IMR-90 (cell line): Measurements from ENCODE around the gene PAXIP1. TPM values are rescaled to one million over a fixed set of nuclear protein-coding genes. Genes with fewer than 3 reads are reported as not detected.

Source experiments
- ATAC-seq: fragments of 200-7000 bp; cut with Tn5 transposase; 2 replicates; pipeline ENCODE4 v1.9.1; 2020; ENCODE audit warnings: low read depth, mild to moderate bottlenecking, moderate library complexity
- BruUV-seq: library from RNA; stranded (reverse); fragments of 400-500 nt; replicated peaks from 2 replicates; lab custom pipeline; 2021; lab: Mats Ljungman, UMichigan
- CTCF ChIA-PET: fragments of 300-600 bp; formaldehyde crosslinking; extraction: SDS; loops from one replicate; lab custom pipeline; 2021; ENCODE audit warnings: antibody characterized with exemption; lab: Yijun Ruan, JAX
- POLR2A ChIA-PET: fragments of 300-600 bp; sonication (Branson Sonifier 250); formaldehyde crosslinking; loops from one replicate; lab custom pipeline; 2022; ENCODE audit warnings: antibody characterized with exemption; ENCODE audit not compliant: unreplicated experiment; lab: Charles Lee
- DNase-seq: peaks from one replicate; pipeline ENCODE4 v3.0.0; 2013
- H2AFZ ChIP-seq: replicated peaks from 2 replicates; pipeline ENCODE3; 2013; ENCODE audit warnings: low read length, mild to moderate bottlenecking; ENCODE audit not compliant: poor library complexity
- H2AK5ac ChIP-seq: 2 replicates; pipeline ENCODE4 v1.6.1; 2013; ENCODE audit warnings: low read depth, low read length, inconsistent platforms
- H2AK9ac ChIP-seq: replicated peaks from 2 replicates; pipeline ENCODE3; 2013; ENCODE audit warnings: mild to moderate bottlenecking, low read depth, low read length, moderate library complexity; ENCODE audit not compliant: poor library complexity
- H2BK120ac ChIP-seq: 2 replicates; pipeline ENCODE4 v1.6.1; 2013; ENCODE audit warnings: low read depth, low read length, inconsistent platforms
- H2BK15ac ChIP-seq: 3 replicates; pipeline ENCODE4 v1.6.1; 2013; ENCODE audit warnings: low read depth, low read length, inconsistent platforms
- H2BK20ac ChIP-seq: 2 replicates; pipeline ENCODE4 v1.6.1; 2013; ENCODE audit warnings: low read depth, mild to moderate bottlenecking, inconsistent platforms, low read length, moderate library complexity
- H2BK5ac ChIP-seq: 2 replicates; pipeline ENCODE4 v1.6.1; 2013; ENCODE audit warnings: mild to moderate bottlenecking, low read depth, low read length, inconsistent platforms; ENCODE audit not compliant: poor library complexity, severe bottlenecking
- H3K14ac ChIP-seq: replicated peaks from 2 replicates; pipeline ENCODE4 v1.6.1; 2013; ENCODE audit warnings: low read depth, low read length, inconsistent platforms
- H3K18ac ChIP-seq: 2 replicates; pipeline ENCODE4 v1.6.1; 2013; ENCODE audit warnings: low read depth, low read length, control low read depth
- H3K23ac ChIP-seq: 2 replicates; pipeline ENCODE4 v1.6.1; 2013; ENCODE audit warnings: low read depth, low read length, inconsistent platforms
- H3K27ac ChIP-seq: 2 replicates; pipeline ENCODE4 v1.5.1; 2013; ENCODE audit warnings: mild to moderate bottlenecking, control low read depth, low read length; ENCODE audit not compliant: insufficient read depth
- H3K27me3 ChIP-seq: 2 replicates; pipeline ENCODE4 v1.6.1; 2013; ENCODE audit warnings: low read length; ENCODE audit not compliant: control insufficient read depth, insufficient read depth
- H3K36me3 ChIP-seq: 2 replicates; pipeline ENCODE4 v1.6.1; 2013; ENCODE audit warnings: low read length, mixed read lengths; ENCODE audit not compliant: control insufficient read depth, insufficient read depth
- H3K4ac ChIP-seq: 2 replicates; pipeline ENCODE4 v1.6.1; 2013; ENCODE audit warnings: low read depth, low read length, inconsistent platforms
- H3K4me1 ChIP-seq: 2 replicates; pipeline ENCODE4 v1.6.1; 2013; ENCODE audit warnings: low read length, mixed read lengths; ENCODE audit not compliant: control insufficient read depth, insufficient read depth
- H3K4me2 ChIP-seq: 2 replicates; pipeline ENCODE4 v1.6.1; 2013; ENCODE audit warnings: low read depth, mild to moderate bottlenecking, control low read depth, low read length, moderate library complexity
- H3K4me3 ChIP-seq: 2 replicates; pipeline ENCODE4 v1.5.1; 2013; ENCODE audit warnings: low read depth, mild to moderate bottlenecking, control low read depth, low read length, moderate library complexity; ENCODE audit not compliant: insufficient read depth
- H3K56ac ChIP-seq: 2 replicates; pipeline ENCODE4 v1.6.1; 2013; ENCODE audit warnings: low read length, inconsistent platforms; ENCODE audit not compliant: insufficient read depth; ENCODE audit errors: extremely low read depth
- H3K79me1 ChIP-seq, 2 experiments: 2 replicates each; pipeline ENCODE4 v1.6.1; 2013; ENCODE audit warnings: low read length in 2 of 2, inconsistent platforms in 1 of 2, low read depth in 1 of 2
- H3K9ac ChIP-seq: 2 replicates; pipeline ENCODE4 v1.6.1; 2013; ENCODE audit warnings: low read depth, low read length, control low read depth
- H3K9me1 ChIP-seq: 2 replicates; pipeline ENCODE4 v1.6.1; 2013; ENCODE audit warnings: low read length, inconsistent platforms; ENCODE audit not compliant: insufficient read depth
- H3K9me3 ChIP-seq: 2 replicates; pipeline ENCODE4 v1.6.1; 2013; ENCODE audit warnings: low read length; ENCODE audit not compliant: control insufficient read depth, insufficient read depth
- H4K20me1 ChIP-seq: 2 replicates; pipeline ENCODE4 v1.6.1; 2013; ENCODE audit warnings: low read length, inconsistent platforms; ENCODE audit not compliant: insufficient read depth
- H4K5ac ChIP-seq: 2 replicates; pipeline ENCODE4 v1.6.1; 2013; ENCODE audit warnings: mild to moderate bottlenecking, low read depth, low read length, control low read depth
- H4K8ac ChIP-seq, 2 experiments: 2 replicates each; pipeline ENCODE4 v1.6.1; 2013; ENCODE audit warnings: low read depth in 2 of 2, low read length in 2 of 2, control low read depth in 1 of 2, inconsistent platforms in 1 of 2
- H4K91ac ChIP-seq: 2 replicates; pipeline ENCODE4 v1.6.1; 2013; ENCODE audit warnings: low read depth, low read length, inconsistent platforms; ENCODE audit not compliant: insufficient read depth
- BHLHE40 ChIP-seq: fragments of 150-350 bp; IDR thresholded peaks from 2 replicates; pipeline ENCODE4 v1.6.1; 2016; ENCODE audit warnings: mild to moderate bottlenecking, low read depth, low read length
- CEBPB ChIP-seq: IDR thresholded peaks from 2 replicates; pipeline ENCODE4 v1.6.1; 2012; ENCODE audit warnings: low read depth, low read length, improper control_type of control experiment
- CHD1 ChIP-seq: IDR thresholded peaks from 2 replicates; pipeline ENCODE4 v1.6.1; 2012; ENCODE audit warnings: low read depth, low read length, improper control_type of control experiment
- FOS ChIP-seq: fragments of 150-350 bp; IDR thresholded peaks from 2 replicates; pipeline ENCODE4 v1.6.1; 2016; ENCODE audit warnings: low read depth, low read length
- MAFK ChIP-seq: IDR thresholded peaks from 2 replicates; pipeline ENCODE4 v1.6.1; 2012; ENCODE audit warnings: low read depth, low read length, improper control_type of control experiment
- MAZ ChIP-seq: IDR thresholded peaks from 2 replicates; pipeline ENCODE4 v1.6.1; 2012; ENCODE audit warnings: low read depth, mild to moderate bottlenecking, low read length, improper control_type of control experiment, moderate library complexity, borderline replicate concordance
- MXI1 ChIP-seq: IDR thresholded peaks from 2 replicates; pipeline ENCODE4 v1.6.1; 2012; ENCODE audit warnings: low read depth, mild to moderate bottlenecking, low read length, moderate library complexity, borderline replicate concordance
- NFE2L2 ChIP-seq: fragments of 150-350 bp; IDR thresholded peaks from 2 replicates; pipeline ENCODE4 v1.6.1; 2016; ENCODE audit warnings: low read depth, mild to moderate bottlenecking, low read length
- POLR2A ChIP-seq: IDR thresholded peaks from 2 replicates; pipeline ENCODE4 v1.6.1; 2012; ENCODE audit warnings: mild to moderate bottlenecking, low read depth, low read length
- RAD21 ChIP-seq: IDR thresholded peaks from 2 replicates; pipeline ENCODE4 v1.6.1; 2012; ENCODE audit warnings: low read length, improper control_type of control experiment
- RCOR1 ChIP-seq: IDR thresholded peaks from 2 replicates; pipeline ENCODE4 v1.6.1; 2012; ENCODE audit warnings: mild to moderate bottlenecking, low read length, improper control_type of control experiment; ENCODE audit not compliant: insufficient replicate concordance
- RFX5 ChIP-seq: IDR thresholded peaks from 2 replicates; pipeline ENCODE4 v1.8.0; 2012; ENCODE audit warnings: low read depth, mild to moderate bottlenecking, low read length, moderate library complexity
- SMC3 ChIP-seq: fragments of 150-350 bp; IDR thresholded peaks from 2 replicates; pipeline ENCODE4 v1.6.1; 2016; ENCODE audit warnings: low read depth, mild to moderate bottlenecking, antibody characterized with exemption, low read length, moderate library complexity
- WGBS, 2 experiments: methylation state at CpG; one replicate each; pipeline versions ENCODE4 v1.1.5 to v1.1.7; 2013; ENCODE audit warnings: missing lambda C conversion rate in 2 of 2; ENCODE audit not compliant: insufficient read length in 1 of 2; ENCODE audit errors: extremely low coverage in 2 of 2; 5-methylcytosine and 5-hydroxymethylcytosine counted together
- dilution Hi-C: fragments of 300-500 bp; cut with HindIII; formaldehyde crosslinking; loops from one replicate; pipeline ENCODE4 v1.14.3; 2018; ENCODE audit warnings: low sequenced_read_pairs; ENCODE audit not compliant: unreplicated experiment
- in situ Hi-C: fragments of 300-500 bp; cut with MboI; formaldehyde crosslinking; loops from 3 replicates; pipeline ENCODE4 v1.14.3; 2019; ENCODE audit warnings: low sequenced_read_pairs, inconsistent platforms, mixed read lengths
- intact Hi-C: fragments of 100-400 bp; cut with micrococcal nuclease; formaldehyde crosslinking; loops from 2 replicates; pipeline ENCODE4 v1.10.0; 2022
- polyA plus RNA-seq, 3 experiments: library from polyadenylated mRNA; depleted of rRNA; stranded (reverse); fragments of >200 nt; gene quantifications; 2 replicates each; pipeline ENCODE4 v1.2.3, GENCODE V29; 2012; ENCODE audit warnings: low replicate concordance in 1 of 3
- total RNA-seq: library from RNA; depleted of rRNA; stranded (reverse); fragments of >200 nt; gene quantifications from 2 replicates; pipeline ENCODE4 v1.2.3, GENCODE V29; 2012
- TF ChIP-seq, protein P1 (sequence below): fragments of 150-350 bp; IDR thresholded peaks from 2 replicates; pipeline ENCODE4 v1.6.1; 2016; ENCODE audit warnings: low read depth, mild to moderate bottlenecking, low read length, moderate library complexity, borderline replicate concordance
- TF ChIP-seq, protein P2 (sequence below): conservative IDR thresholded peaks from 2 replicates; pipeline ENCODE4 v1.5.1; 2012; ENCODE audit warnings: mild to moderate bottlenecking, low read depth, low read length, improper control_type of control experiment
- TF ChIP-seq, protein P3 (sequence below): fragments of 150-350 bp; IDR thresholded peaks from 2 replicates; pipeline ENCODE4 v1.6.1; 2017; ENCODE audit warnings: mild to moderate bottlenecking, antibody characterized with exemption, low read length, low read depth

PAXIP1 gene
- total and polyA plus RNA-seq, 2 of the 4 experiments (the other 2 are of a cell fraction) = 7.3 to 8.7 TPM

DNA sequence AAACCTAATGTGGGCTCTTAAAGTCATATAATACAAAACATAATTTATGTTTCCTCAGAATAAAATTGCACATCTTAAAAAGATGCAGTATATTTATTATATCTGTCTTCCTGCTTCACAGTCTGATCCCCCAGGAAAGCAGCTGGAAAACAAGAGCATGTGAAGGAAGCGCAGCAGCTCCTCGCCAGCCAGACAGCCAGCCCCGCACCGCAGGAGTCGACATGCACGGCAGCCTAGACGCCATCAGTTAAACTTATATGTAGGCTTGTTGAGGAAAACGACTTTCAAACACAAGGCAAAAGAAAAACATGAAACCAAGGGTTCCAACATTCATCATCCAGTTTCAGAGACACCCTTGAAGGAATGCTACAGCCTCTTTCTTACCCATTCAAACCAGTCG is 59.0 kb downstream of the PAXIP1 start:
- Histone ChIP-seq H3K27ac (no peak overlapping the region), H2AK9ac (no peak overlapping the region), H4K8ac (no peak overlapping the region), H3K4ac (no peak overlapping the region), H3K4me3 (no peak overlapping the region), H4K20me1 (no peaks in the 10 kb centered on the region), H2BK15ac (no peak overlapping the region), H3K18ac (no peak overlapping the region), H3K4me2 (no peak overlapping the region), H4K5ac (no peak overlapping the region), H3K36me3 (peaks cover 22% of the 10 kb centered on the region), H3K4me1 (no peaks in the 10 kb centered on the region), H3K9me1 (no peaks in the 10 kb centered on the region), H3K27me3 (no peaks in the 10 kb centered on the region), H3K14ac (no peak overlapping the region), H3K79me1 (no peaks in the 10 kb centered on the region), H2BK120ac (no peak overlapping the region), H3K9ac (no peak overlapping the region), H2AFZ (no peak overlapping the region), H4K91ac (no peak overlapping the region), H2BK5ac (no peak overlapping the region), H3K56ac (no peak overlapping the region), H3K9me3 (no peaks in the 10 kb centered on the region), H2AK5ac (no peak overlapping the region), H3K23ac (no peak overlapping the region), H2BK20ac (no peak overlapping the region)
- ChIA-PET POLR2A (no interaction called here), CTCF (interaction anchor here (2.8 kb wide), 2 partner anchors 9 to 16 kb away, joined by 7 to 15 read pairs; no protein-coding TSS in a partner anchor)
- no CpG with 5 or more reads among the region's 9 CpGs for WGBS, 2 experiments
- no peak for ATAC-seq
- dilution Hi-C loops = no loop called here
- no peak for TF ChIP-seq SMC3
- TF ChIP-seq, protein P1, sequence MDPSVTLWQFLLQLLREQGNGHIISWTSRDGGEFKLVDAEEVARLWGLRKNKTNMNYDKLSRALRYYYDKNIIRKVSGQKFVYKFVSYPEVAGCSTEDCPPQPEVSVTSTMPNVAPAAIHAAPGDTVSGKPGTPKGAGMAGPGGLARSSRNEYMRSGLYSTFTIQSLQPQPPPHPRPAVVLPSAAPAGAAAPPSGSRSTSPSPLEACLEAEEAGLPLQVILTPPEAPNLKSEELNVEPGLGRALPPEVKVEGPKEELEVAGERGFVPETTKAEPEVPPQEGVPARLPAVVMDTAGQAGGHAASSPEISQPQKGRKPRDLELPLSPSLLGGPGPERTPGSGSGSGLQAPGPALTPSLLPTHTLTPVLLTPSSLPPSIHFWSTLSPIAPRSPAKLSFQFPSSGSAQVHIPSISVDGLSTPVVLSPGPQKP = no peak
- TF ChIP-seq, protein P2, sequence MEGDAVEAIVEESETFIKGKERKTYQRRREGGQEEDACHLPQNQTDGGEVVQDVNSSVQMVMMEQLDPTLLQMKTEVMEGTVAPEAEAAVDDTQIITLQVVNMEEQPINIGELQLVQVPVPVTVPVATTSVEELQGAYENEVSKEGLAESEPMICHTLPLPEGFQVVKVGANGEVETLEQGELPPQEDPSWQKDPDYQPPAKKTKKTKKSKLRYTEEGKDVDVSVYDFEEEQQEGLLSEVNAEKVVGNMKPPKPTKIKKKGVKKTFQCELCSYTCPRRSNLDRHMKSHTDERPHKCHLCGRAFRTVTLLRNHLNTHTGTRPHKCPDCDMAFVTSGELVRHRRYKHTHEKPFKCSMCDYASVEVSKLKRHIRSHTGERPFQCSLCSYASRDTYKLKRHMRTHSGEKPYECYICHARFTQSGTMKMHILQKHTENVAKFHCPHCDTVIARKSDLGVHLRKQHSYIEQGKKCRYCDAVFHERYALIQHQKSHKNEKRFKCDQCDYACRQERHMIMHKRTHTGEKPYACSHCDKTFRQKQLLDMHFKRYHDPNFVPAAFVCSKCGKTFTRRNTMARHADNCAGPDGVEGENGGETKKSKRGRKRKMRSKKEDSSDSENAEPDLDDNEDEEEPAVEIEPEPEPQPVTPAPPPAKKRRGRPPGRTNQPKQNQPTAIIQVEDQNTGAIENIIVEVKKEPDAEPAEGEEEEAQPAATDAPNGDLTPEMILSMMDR = no peak
- no peak for TF ChIP-seq CHD1
- TF ChIP-seq FOS = no peak
- TF ChIP-seq POLR2A = no peak
- no peak for TF ChIP-seq NFE2L2
- TF ChIP-seq, protein P3, sequence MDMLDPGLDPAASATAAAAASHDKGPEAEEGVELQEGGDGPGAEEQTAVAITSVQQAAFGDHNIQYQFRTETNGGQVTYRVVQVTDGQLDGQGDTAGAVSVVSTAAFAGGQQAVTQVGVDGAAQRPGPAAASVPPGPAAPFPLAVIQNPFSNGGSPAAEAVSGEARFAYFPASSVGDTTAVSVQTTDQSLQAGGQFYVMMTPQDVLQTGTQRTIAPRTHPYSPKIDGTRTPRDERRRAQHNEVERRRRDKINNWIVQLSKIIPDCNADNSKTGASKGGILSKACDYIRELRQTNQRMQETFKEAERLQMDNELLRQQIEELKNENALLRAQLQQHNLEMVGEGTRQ = no peak
- TF ChIP-seq RCOR1 = no peak
- no peak for TF ChIP-seq MXI1
- TF ChIP-seq RAD21 = no peak
- TF ChIP-seq MAFK = no peak
- TF ChIP-seq MAZ = no peak
- TF ChIP-seq CEBPB = no peak
- TF ChIP-seq RFX5 = no peak
- no peak for TF ChIP-seq BHLHE40
- no TSS peak for BruUV-seq
- no peak for DNase-seq
- intact Hi-C loops = no loop called here
- in situ Hi-C loops = no loop called here
